H9 (cell line): ENCODE data around the gene GABRD. TPM values are rescaled to one million over a fixed set of nuclear protein-coding genes. Genes with fewer than 3 reads are reported as not detected.

Source experiments
- DNase-seq: peaks from one replicate; pipeline ENCODE4 v3.0.0-alpha.2; 2017
- H2AFZ ChIP-seq: one replicate; pipeline ENCODE4 v1.6.1; 2013; ENCODE audit warnings: mild to moderate bottlenecking, low read length, control low read depth, moderate library complexity
- H2AK5ac ChIP-seq: 2 replicates; pipeline ENCODE4 v1.6.1; 2013; ENCODE audit warnings: low read length, control low read depth, mixed read lengths; ENCODE audit not compliant: insufficient read length
- H2BK120ac ChIP-seq: one replicate; pipeline ENCODE4 v1.6.1; 2013; ENCODE audit warnings: low read depth, mild to moderate bottlenecking, low read length, control low read depth, inconsistent platforms; ENCODE audit not compliant: poor library complexity, severe bottlenecking
- H2BK12ac ChIP-seq: 2 replicates; pipeline ENCODE4 v1.6.1; 2013; ENCODE audit warnings: low read length, control low read depth, mixed read lengths, low read depth; ENCODE audit not compliant: insufficient read length
- H2BK15ac ChIP-seq: 2 replicates; pipeline ENCODE4 v1.6.1; 2013; ENCODE audit warnings: low read depth, low read length, control low read depth
- H2BK20ac ChIP-seq: one replicate; pipeline ENCODE4 v1.6.1; 2013; ENCODE audit warnings: low read depth, mild to moderate bottlenecking, low read length, control low read depth, inconsistent platforms; ENCODE audit not compliant: poor library complexity, severe bottlenecking
- H2BK5ac ChIP-seq: 2 replicates; pipeline ENCODE4 v1.6.1; 2013; ENCODE audit warnings: low read length, control low read depth, mixed read lengths; ENCODE audit not compliant: insufficient read length
- H3K14ac ChIP-seq: 2 replicates; pipeline ENCODE4 v1.6.1; 2013; ENCODE audit warnings: low read length, control low read depth; ENCODE audit not compliant: insufficient read depth
- H3K18ac ChIP-seq: 2 replicates; pipeline ENCODE4 v1.6.1; 2013; ENCODE audit warnings: low read depth, mild to moderate bottlenecking, mixed read lengths, low read length, control low read depth; ENCODE audit not compliant: insufficient read length
- H3K23ac ChIP-seq: 2 replicates; pipeline ENCODE4 v1.6.1; 2013; ENCODE audit warnings: low read length, control low read depth, mixed read lengths, low read depth; ENCODE audit not compliant: insufficient read length
- H3K23me2 ChIP-seq: 2 replicates; pipeline ENCODE4 v1.6.1; 2013; ENCODE audit warnings: low read depth, mild to moderate bottlenecking, mixed read lengths, low read length, control low read depth; ENCODE audit not compliant: insufficient read length, poor library complexity, severe bottlenecking
- H3K27ac ChIP-seq: 2 replicates; pipeline ENCODE4 v1.5.1; 2013; ENCODE audit warnings: low read length, control low read depth, mixed read lengths, low read depth; ENCODE audit not compliant: insufficient read length
- H3K27me3 ChIP-seq: 2 replicates; pipeline ENCODE4 v1.6.1; 2013; ENCODE audit warnings: low read length, control low read depth, inconsistent platforms; ENCODE audit not compliant: insufficient read depth
- H3K4ac ChIP-seq: 2 replicates; pipeline ENCODE4 v1.6.1; 2013; ENCODE audit warnings: low read depth, mild to moderate bottlenecking, control low read depth, inconsistent platforms, low read length, moderate library complexity
- H3K4me1 ChIP-seq: 2 replicates; pipeline ENCODE4 v1.6.1; 2013; ENCODE audit warnings: low read length, control low read depth, inconsistent platforms; ENCODE audit not compliant: insufficient read depth
- H3K4me2 ChIP-seq: 2 replicates; pipeline ENCODE4 v1.6.1; 2013; ENCODE audit warnings: low read length, control low read depth, mixed read lengths; ENCODE audit not compliant: insufficient read length, insufficient read depth
- H3K56ac ChIP-seq: 2 replicates; pipeline ENCODE4 v1.6.1; 2013; ENCODE audit warnings: low read depth, mild to moderate bottlenecking, mixed read lengths, low read length, control low read depth; ENCODE audit not compliant: insufficient read length
- H3K79me1 ChIP-seq: 2 replicates; pipeline ENCODE4 v1.6.1; 2013; ENCODE audit warnings: low read depth, mild to moderate bottlenecking, moderate library complexity, low read length, control low read depth, inconsistent platforms; ENCODE audit not compliant: insufficient read depth, poor library complexity, severe bottlenecking
- H3K79me2 ChIP-seq: 2 replicates; pipeline ENCODE4 v1.6.1; 2013; ENCODE audit warnings: low read length, control low read depth, inconsistent platforms; ENCODE audit not compliant: insufficient read depth
- H3K9ac ChIP-seq: 2 replicates; pipeline ENCODE4 v1.6.1; 2013; ENCODE audit warnings: low read length, control low read depth, mixed read lengths; ENCODE audit not compliant: insufficient read length; ENCODE audit errors: extremely low read depth
- H3K9me3 ChIP-seq: one replicate; pipeline ENCODE4 v1.6.1; 2013; ENCODE audit warnings: low read depth, low read length, inconsistent platforms; ENCODE audit not compliant: control insufficient read depth
- H3T11ph ChIP-seq: one replicate; pipeline ENCODE4 v1.6.1; 2013; ENCODE audit warnings: mild to moderate bottlenecking, low read length, control low read depth, inconsistent platforms
- H4K20me1 ChIP-seq: one replicate; pipeline ENCODE4 v1.6.1; 2013; ENCODE audit not compliant: control insufficient read depth, insufficient read length, insufficient read depth
- H4K5ac ChIP-seq: 2 replicates; pipeline ENCODE4 v1.6.1; 2013; ENCODE audit warnings: low read depth, mild to moderate bottlenecking, mixed read lengths, low read length, control low read depth; ENCODE audit not compliant: insufficient read length
- H4K8ac ChIP-seq: replicated peaks from 2 replicates; pipeline ENCODE4 v1.6.1; 2013; ENCODE audit warnings: low read length, control low read depth, mixed read lengths, low read depth; ENCODE audit not compliant: insufficient read length
- H4K91ac ChIP-seq: 2 replicates; pipeline ENCODE4 v1.6.1; 2013; ENCODE audit warnings: low read depth, mild to moderate bottlenecking, moderate library complexity, mixed read lengths, low read length, control low read depth; ENCODE audit not compliant: insufficient read length
- H3K27ac Mint-ChIP-seq, 3 experiments: 2 replicates in 2 of 3; 3 replicates in 1 of 3; pipeline ENCODE4 v1.8.0; 2020 to 2021; ENCODE audit warnings: mixed read lengths in 3 of 3, mild to moderate bottlenecking in 1 of 3, moderate library complexity in 1 of 3
- H3K27me3 Mint-ChIP-seq: 2 replicates; pipeline ENCODE4 v1.8.0; 2021; ENCODE audit warnings: low read depth, mild to moderate bottlenecking, moderate library complexity, mixed read lengths
- H3K36me3 Mint-ChIP-seq, 3 experiments: 2 replicates in 2 of 3; 3 replicates in 1 of 3; pipeline ENCODE4 v1.8.0; 2020 to 2021; ENCODE audit warnings: low read depth in 3 of 3, mixed read lengths in 3 of 3; ENCODE audit not compliant: insufficient read depth in 1 of 3
- H3K4me1 Mint-ChIP-seq, 2 experiments: 2 replicates each; pipeline ENCODE4 v1.8.0; 2020; ENCODE audit warnings: mixed read lengths in 2 of 2
- H3K4me3 Mint-ChIP-seq, 2 experiments: 2 replicates in 1 of 2; 3 replicates in 1 of 2; pipeline ENCODE4 v1.8.0; 2020 to 2021; ENCODE audit warnings: mild to moderate bottlenecking in 2 of 2, mixed read lengths in 2 of 2, moderate library complexity in 1 of 2
- H3K9me3 Mint-ChIP-seq, 2 experiments: 2 replicates in 1 of 2; 3 replicates in 1 of 2; pipeline ENCODE4 v1.8.0; 2020; ENCODE audit warnings: mild to moderate bottlenecking in 2 of 2, mixed read lengths in 2 of 2, moderate library complexity in 1 of 2
- WGBS: extraction: QIAGEN DNeasy Blood & Tissue Kit; methylation state at CpG from one replicate; pipeline ENCODE4 v1.1.7; 2013; ENCODE audit warnings: missing lambda C conversion rate, low lambda C conversion rate, mixed read lengths; ENCODE audit not compliant: insufficient read length; ENCODE audit errors: extremely low coverage; 5-methylcytosine and 5-hydroxymethylcytosine counted together
- total RNA-seq: library from RNA; stranded (reverse); gene quantifications from 2 replicates; pipeline ENCODE4 v1.2.1, GENCODE V29; 2021
- TF ChIP-seq, protein P1 (sequence below): fragments of 200-600 bp; sonication (generic); conservative IDR thresholded peaks from 3 replicates; pipeline ENCODE4 v1.8.0; 2021; ENCODE audit warnings: antibody characterized with exemption, mild to moderate bottlenecking

The GABRD gene
- total RNA-seq, 1 experiment from 2014 or later: 0.59 TPM

DNA sequence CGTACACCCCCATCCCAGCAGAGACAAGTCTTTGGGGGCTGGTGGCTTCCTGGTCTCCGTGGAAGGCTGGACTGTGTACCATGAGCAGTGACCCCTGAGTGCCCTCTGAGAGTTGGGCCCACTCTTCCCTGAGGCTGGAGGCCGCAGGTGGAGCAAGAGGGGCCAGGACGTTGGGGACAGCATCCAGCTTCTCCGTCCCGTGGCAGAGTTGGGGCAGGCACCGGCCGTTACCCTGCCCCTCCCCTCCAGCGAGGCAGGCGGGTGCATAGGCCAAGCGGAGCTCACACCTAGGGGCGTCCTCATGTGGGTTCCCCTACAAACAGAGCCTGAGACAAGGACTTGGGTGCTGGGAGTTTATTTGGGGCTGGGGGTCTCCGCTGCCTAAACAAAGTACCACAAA lies 14.0 kb downstream of the GABRD start:
- Histone ChIP-seq H3T11ph (no peak overlapping the region), H3K9me3 (no peaks in the 10 kb centered on the region), H2AFZ (no peak overlapping the region), H3K27me3 (no peaks in the 10 kb centered on the region), H2BK12ac (no peak overlapping the region), H3K18ac (no peak overlapping the region), H3K14ac (no peak overlapping the region; the same call in 1 of the 2 replicates), H4K5ac (no peak overlapping the region), H2BK5ac (no peak overlapping the region), H3K56ac (no peak overlapping the region), H4K8ac (no peak overlapping the region), H2AK5ac (no peak overlapping the region), H2BK120ac (no peak overlapping the region), H3K79me2 (no peaks in the 10 kb centered on the region), H3K9ac (no peak overlapping the region), H3K4me2 (no peak overlapping the region), H3K79me1 (no peaks in the 10 kb centered on the region), H2BK20ac (no peak overlapping the region), H3K23ac (no peak overlapping the region), H3K4ac (no peak overlapping the region), H4K20me1 (no peaks in the 10 kb centered on the region), H3K4me1 (no peaks in the 10 kb centered on the region), H4K91ac (no peak overlapping the region), H3K27ac (no peak overlapping the region), H3K23me2 (no peaks in the 10 kb centered on the region), H2BK15ac (no peak overlapping the region)
- DNase-seq: no peak
- TF ChIP-seq, protein P1, sequence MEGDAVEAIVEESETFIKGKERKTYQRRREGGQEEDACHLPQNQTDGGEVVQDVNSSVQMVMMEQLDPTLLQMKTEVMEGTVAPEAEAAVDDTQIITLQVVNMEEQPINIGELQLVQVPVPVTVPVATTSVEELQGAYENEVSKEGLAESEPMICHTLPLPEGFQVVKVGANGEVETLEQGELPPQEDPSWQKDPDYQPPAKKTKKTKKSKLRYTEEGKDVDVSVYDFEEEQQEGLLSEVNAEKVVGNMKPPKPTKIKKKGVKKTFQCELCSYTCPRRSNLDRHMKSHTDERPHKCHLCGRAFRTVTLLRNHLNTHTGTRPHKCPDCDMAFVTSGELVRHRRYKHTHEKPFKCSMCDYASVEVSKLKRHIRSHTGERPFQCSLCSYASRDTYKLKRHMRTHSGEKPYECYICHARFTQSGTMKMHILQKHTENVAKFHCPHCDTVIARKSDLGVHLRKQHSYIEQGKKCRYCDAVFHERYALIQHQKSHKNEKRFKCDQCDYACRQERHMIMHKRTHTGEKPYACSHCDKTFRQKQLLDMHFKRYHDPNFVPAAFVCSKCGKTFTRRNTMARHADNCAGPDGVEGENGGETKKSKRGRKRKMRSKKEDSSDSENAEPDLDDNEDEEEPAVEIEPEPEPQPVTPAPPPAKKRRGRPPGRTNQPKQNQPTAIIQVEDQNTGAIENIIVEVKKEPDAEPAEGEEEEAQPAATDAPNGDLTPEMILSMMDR: no peak
- no peak overlapping the region for H3K4me3 Mint-ChIP-seq
- peaks cover 2% of the 10 kb centered on the region for H3K27me3 Mint-ChIP-seq
- no peaks in the 10 kb centered on the region for H3K9me3 Mint-ChIP-seq
- WGBS: no CpG with 5 or more reads among the region's 13 CpGs
- peaks cover 0 to 12% of the 10 kb centered on the region in 2 experiments; a peak in 2 of 4 replicates for H3K4me1 Mint-ChIP-seq
- no peaks in the 10 kb centered on the region for H3K36me3 Mint-ChIP-seq
- no peak overlapping the region for H3K27ac Mint-ChIP-seq
